ENCODE measurements around the gene DUSP28.
"Not testable (repeated sequence)": the region's sequence is repeated elsewhere in the genome, so short reads cannot be mapped to it uniquely, and the experiment has no call there.

The DUSP28 gene

DNA sequence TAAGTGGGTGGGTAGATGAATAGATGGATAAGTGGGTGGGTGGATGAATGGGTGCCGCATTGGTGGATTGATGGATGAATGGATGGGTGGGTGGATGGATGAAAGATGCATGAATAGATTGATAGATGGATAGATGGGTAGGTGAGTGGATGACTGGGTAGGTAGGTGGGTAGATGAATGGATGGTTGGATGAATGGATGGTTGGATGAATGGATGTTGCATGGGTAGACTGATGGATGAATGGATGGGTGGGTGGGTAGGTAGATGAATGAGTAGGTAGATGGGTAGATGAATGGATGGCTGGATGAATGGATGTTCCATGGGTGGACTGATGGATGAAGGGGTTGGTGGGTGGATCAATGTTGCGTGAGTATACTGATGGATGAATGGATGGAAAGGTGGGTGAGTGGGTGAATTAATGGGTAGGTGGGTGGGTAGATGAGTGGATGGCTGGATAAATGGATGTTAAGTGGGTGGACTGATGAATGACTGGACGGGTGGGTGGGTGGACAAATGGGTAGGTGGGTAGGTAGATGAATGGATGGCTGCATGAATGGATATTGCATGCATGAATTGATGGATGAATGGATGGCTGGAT is 32.9 kb upstream of the DUSP28 start:
- no peak for DNase-seq (ENCODE audit: low read depth in 3 of 3, low spot score in 1 of 3)

DNA sequence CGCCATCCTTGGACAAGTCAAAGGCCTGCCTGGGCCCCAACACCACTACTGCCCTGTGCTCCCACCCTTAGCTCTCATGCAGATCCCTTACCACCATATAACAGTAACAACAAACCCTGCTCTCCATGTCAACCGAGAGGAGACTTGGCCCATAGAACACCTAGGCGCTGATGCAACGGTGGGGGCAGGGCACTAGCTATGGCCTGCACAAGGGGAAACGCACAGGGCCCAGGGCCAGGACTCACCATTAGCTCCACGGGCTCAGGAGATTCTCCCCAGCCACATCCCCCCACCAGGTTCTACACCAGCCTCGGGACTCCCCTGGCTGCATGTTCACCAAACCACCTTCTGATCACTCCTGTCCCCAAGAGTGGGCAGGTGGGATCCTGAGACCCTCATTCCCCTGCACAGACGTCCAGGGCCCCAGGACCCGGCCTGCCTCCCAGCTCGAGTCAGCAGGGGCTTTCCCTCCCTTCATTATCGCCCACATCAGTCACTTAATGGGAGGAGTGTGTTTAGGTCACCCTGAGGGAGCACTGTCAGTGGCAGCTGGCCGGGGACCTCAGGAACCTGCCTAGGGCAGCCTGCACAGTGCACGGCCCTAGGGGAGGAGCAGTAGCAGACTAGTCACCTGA is 31.6 kb upstream of the DUSP28 start:
- no peak for DNase-seq (ENCODE audit: low read depth in 3 of 3, low spot score in 1 of 3)

DNA sequence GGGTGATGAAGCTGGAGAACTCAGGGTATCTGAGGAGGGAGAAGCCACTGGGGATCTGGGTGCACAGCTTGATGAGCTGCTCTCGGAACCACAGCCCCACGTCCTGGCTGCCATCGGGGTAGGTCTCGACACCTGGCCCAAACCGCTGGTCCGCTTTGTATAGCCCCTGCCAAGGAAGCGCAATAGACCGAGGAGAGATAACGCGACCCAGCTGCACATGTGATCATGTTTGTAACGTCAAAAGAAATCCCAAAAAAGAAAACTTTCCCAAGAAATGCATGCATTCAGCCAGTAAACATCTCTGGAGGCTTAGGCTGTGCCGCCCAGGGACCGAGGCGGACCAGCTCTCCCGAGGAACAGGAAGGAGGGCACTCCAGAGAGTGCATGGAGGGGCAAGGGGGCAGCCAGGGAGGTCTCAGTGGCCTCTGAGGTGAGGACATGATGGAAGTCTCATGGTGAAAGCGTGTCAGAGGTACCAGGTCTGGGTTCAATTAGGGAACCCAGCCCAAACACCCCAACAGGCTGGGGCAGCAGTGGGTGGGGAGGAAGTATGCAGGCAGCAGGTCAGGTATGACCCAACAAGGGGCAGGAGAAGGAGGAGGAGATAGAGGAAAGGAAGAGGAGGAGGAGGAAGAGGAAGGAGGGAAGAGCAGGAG is 30.7 kb upstream of the DUSP28 start:
- DNase-seq (ENCODE audit: low read depth in 3 of 3, low spot score in 1 of 3), result no peak

DNA sequence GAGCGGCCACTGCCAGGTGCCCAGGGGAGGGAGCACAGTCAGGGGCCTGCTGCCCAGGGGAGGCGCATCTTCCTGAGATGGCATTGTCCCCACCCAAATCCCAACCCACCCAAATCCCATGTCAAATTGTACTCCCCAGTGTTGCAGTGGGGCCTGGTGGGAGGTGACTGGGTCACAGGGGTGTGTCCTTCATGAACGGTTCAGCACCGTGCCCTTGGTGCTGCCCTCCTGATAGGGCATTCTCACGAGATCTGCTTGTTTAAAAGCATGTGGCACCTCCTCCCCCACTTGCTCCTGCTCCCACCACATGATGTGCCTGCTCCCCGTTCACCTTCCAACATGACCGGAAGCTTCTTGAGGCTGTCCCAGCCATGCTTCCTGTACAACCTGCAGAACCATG is 30.0 kb upstream of the DUSP28 start:
- DNase-seq (ENCODE audit: low read depth in 3 of 3, low spot score in 1 of 3), result no peak

DNA sequence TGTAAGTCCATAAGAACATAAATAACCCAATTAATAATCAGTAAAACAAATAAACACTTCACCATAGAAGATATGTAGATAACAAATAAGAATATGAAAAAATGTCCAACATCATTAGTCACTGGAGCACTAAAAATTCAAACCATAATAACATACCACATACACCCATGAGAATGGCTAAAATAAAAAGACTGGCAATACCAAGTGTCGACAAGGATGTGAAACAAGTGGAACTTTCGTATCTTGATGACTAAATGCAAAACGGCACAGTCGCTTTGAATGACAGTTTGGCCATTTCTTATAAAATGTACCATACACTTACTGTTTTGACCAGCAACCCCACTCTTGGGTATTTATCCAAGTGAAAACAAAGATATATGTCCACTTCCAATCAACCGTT is 29.1 kb upstream of the DUSP28 start:
- DNase-seq (ENCODE audit: low read depth in 3 of 3, low spot score in 1 of 3), result no peak

DNA sequence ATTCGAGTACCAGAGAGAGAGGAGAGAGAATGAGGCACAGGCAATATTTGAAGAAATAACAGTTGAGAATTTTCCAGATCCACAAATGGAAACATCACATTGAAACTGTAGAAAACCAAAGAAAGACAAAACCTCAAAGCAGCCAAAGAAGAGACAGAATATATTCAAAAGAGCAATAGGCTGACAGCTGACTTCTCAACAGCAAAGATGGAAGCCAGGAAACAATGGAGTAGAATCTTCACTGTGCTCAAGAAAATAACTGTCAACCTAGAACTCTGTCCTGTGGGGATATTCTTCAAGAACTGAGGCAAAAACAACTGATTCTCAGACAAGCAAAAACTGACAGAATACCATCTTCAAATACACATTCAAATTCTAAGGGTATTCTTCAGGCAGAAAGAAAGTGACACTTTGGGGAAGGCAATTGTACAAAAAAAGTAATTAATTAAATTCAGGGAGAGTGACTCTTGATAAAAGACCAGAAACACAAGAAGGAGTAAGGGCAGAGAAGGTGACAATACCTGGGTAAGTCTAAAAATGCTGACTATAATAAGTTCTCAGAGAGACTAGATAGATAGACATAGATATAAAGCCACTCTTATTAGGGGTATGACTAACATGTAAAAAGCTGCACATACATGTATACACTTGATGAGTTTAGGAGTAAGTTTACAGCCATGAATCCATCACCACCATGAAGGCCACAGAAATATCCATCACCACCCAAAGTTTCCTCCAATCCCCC is 28.0 kb upstream of the DUSP28 start:
- no peak for DNase-seq (ENCODE audit: low read depth in 3 of 3, low spot score in 1 of 3)

DNA sequence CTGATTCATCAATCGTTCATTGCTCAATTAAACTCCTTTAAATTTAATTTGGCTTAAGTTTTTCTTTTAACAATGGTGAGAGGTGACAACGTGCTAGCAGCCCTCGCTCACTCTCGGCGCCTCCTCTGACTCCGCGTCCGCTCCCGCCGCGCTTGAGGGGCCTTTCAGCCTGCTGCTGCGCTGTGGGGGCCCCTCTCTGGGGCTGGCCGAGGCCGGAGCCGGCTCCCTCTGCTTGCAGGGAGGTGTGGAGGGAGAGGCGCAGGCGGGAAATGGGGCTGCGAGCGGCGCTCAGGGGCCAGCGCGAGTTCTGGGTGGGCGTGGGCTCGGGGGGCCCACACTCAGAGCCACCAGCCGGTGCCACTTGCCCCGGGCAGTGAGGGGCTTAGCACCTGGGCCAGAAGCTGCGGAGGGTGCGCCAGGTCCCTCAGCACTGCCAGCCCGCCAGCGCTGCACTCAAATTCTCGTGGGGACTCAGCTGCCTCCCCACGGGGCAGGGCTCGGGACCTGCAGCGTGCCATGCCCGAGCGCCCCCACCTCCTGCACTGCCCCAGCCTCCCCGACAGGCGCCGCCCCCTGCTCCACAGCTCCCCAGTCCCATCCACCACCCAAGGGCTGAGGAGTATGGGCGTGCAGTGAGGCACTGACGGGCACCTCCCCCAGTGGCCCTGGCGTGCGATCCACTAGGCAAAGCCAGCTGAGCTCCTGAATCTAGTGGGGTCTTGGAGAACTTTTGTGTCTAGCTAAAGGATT is 22.0 kb upstream of the DUSP28 start:
- no peak for DNase-seq (ENCODE audit: low read depth in 3 of 3, low spot score in 1 of 3)

DNA sequence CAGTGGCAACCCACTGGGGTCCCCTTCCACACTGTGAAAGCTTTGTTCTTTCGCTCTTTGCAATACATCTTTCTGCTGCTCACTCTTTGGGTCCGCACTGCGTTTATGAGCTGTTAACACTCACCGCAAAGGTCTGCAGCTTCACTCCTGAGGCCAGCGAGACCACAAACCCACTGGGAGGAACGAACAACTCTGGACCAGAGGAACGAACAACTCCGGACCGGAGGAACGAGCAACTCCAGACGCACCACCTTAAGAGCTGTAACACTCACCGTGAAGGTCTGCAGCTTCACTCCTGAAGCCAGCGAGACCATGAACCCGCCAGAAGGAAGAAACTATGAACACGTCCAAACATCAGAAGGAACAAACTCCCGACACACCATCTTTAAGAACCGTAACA is 21.1 kb upstream of the DUSP28 start:
- not testable (repeated sequence) for DNase-seq (ENCODE audit: low read depth in 3 of 3, low spot score in 1 of 3)

DNA sequence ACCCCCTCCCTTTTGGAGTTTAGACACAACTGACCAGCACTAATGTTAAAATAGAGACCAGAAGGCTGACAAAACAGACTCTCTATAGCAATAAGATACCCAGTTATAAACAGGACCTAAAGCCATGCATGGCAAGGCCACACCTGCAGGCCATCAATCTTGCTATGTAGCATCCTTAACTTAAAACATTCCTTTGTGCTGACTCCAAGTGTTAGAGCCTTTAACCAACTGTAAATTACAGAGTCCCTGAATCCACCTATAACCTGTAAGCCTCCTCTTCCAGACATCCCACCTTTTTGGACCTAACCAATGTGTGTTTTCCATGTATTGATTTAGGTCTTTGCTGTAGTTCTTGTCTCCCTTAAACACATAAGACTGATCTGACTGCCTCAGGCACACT is 20.3 kb upstream of the DUSP28 start:
- DNase-seq (ENCODE audit: low read depth in 3 of 3, low spot score in 1 of 3), result no peak

DNA sequence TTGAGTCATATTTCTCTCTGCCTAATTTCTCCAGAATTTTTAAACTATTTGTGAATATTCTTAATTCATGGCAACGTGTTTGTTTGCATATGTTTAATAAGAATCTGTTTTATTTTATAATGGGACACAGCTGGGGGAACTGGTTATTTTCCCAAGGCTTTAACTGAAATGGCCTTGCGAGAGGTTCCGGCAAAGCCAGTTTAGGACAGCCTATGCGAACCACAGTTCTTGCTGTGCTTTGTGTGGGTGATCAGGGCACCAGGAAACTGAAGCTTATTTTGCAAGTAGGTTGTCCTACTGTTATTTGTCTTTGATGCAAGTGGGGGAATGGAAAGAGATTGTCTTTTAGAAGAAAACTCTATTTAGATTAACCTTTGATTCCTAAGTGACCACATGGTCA is 8.9 kb upstream of the DUSP28 start:
- DNase-seq (ENCODE audit: low read depth in 3 of 3, low spot score in 1 of 3), result no peak

DNA sequence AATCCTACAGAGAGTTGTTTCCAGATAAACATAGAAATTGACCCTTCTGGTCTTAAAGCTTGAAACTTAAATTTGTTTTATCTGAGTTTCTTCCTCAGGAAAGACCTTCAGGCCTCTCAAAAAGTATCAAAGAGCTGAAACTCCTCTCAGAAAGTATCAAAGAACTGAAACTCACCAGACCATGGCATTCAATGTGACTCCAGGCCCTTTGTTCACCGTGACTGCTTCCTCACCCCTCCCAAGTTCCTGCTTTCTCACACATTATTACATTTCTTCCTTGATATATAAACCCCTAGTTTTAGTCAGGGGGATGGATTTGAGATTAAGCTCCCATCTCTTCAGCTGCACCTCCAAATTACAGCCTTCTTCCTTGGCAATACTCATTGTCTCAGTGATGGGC is 8.3 kb upstream of the DUSP28 start:
- no peak for DNase-seq (ENCODE audit: low read depth in 3 of 3, low spot score in 1 of 3)

DNA sequence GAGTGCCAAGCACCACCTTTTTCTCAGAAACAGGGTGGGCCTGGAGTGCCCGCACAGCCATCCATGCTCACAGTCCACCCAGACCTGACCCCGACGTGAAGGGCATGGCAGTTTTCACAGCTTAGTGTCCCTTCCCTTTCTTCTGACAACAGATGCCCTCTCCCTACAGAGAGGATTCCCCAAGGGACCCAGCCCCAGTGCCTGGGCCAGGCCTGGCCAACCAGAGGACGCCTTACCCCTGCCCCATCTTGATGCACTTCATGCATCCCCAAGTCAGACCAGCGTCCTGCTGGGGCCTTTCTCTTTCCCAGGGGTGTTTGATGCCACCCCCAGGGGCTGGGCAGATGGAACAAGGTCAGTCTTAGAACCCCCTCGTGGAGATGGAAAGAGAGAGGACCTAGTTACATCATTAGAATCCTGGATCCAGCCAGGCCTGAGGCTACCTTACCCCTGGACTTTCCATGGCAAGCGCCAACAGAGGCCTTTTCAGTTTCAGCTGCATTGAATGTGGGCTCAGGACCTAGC is 6.1 kb upstream of the DUSP28 start:
- no peak for DNase-seq (ENCODE audit: low read depth in 3 of 3, low spot score in 1 of 3)

DNA sequence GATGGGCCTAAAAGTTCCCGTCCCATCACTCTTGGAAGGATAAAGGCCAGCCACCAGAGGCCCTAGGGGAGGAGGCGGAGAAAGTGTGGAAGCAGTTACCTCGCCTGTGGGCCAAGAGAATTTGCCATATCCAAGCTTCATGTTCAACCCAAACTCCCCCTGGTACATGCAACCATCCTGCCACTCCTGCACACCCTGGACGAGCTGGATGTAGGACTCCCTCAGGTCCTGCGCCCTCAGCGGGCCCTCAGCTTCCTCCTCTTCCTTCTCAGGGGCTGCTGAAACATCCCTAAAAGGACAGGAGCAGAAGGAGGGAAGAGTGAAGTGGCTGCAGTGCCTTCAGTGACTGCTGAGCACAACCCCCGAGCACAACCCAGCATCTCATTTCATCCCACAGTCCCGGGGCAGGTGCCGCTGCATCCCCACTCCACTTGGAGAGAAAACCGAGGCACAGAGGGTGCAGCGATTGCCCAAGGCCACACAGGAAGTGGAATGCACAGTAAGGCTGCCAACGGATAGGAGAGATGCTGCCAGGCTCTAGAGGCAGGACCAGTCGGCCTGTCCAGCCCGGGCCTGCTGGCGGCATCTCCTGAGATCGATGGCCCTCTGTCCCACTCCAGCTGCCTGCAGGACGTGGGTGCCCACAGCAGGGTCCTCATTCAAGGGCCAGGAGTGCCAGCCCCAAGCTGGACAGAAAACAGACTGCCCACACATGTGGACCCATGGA is 5.2 kb upstream of the DUSP28 start:
- no peak for DNase-seq (ENCODE audit: low read depth in 3 of 3, low spot score in 1 of 3)

DNA sequence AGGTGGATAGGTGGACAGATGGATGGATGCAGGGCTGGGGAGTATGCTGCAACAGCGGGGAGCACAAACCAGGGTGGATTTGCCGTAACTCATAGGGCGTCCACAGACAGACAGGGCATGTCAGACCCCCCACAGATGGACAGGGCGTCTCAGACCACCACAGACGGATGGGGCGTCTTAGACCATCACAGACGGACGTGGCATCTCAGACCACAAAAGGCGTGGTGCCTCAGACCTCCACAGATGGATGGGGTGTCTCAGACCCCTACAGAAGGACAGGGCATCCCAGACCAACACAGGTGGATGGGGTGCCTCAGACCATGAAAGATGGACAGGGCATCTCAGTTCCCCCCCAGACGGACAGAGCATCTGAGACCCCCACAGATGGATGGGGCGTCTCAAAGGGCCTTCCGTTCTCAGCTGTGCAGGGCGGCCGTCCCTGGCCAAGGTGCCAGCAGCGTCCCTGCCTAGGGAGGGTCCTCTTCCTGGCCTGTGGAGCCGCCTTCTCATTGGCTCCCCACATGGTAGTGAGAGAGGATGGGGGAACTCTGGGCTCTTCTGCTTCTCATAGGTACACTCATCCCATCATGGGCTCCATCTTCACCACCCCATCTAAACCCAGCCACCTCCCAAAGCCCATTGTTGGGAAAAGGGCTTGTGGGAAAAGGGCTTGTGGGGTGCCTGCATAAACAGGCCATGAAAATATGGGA is 4.5 kb upstream of the DUSP28 start:
- no peak for DNase-seq (ENCODE audit: low read depth in 3 of 3, low spot score in 1 of 3)

DNA sequence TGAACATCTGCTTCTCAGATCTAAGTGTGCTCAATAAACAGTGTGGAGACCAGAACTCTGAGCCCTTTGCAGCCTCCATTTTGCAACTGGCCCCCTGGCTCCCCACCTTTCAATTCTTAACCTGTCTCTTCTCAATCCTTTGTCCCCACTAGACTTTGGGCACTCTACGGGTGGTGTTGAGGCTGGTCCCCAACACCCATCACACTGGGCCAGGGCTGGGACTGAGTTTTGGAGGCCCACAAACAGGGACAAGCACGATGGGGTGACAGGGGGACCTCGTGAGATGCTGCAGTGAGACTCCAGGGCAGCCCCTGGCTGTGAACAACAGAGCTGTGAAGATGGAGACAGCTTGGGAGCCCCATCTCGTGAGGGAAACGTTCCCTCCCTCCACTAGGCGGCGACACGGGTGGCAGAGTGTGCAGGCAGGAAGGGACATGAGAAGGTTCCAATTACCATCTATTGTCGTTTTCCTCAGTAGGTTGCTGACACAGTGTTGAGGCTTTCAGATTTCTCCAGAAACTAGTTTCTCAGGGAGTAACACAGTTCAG is 3.5 kb upstream of the DUSP28 start:
- DNase-seq (ENCODE audit: low read depth in 3 of 3, low spot score in 1 of 3), result peak; percentile 44 to 50 (median 49)

DNA sequence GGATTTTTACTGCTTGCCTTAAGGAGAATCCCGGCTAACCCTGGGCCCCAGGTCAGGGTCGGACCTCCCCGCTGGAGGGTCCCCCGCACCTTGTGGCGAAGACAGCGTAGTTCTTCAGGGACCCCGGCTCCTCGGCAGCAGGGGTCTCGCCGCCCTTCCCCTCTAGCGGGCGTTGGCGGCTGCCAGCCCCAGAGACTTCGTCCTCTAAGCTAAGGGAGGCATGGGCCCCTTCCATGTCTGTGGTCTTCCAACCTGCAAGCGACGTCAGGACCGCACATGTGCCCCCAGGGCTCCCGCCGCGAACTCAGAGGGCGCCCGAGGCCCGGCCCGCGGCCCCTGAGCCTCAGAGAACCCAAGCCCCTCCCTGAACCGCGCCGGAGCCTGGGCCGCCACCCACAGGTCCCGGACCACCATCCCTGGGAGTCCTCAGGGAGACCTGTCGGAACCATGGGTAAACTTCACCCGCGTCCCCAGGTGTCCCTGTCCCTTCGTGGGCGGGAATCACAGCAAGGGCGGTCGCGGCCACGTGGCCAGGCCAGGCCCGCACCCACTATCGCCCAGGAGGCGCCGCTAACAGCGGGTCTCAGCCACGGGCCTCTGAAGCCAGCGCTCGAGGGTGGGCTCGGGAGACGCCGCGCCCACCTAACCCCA is 2.9 kb upstream of the DUSP28 start:
- DNase-seq (ENCODE audit: low read depth in 3 of 3, low spot score in 1 of 3), result no peak

DNA sequence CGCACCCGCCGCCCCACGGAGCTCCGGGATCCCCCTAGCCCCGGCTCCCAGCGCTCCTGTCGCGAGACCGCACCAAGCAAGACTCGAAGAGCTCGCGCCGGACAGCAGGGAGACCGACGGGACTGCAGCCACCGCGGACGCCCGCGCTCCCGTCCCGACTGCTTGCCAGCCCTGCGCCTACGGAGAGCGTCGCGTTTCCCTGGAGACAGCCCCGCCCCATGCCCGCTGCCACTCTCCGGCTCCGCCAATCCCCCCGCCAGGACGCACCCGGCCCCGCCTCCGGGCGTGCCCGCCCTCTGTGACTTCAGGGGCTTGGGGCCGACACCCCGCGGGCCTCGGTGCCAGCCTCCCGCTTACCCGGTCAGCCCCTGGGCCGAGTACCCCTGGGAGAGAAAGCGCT is 2.3 kb upstream of the DUSP28 start, which contains the start of gene ANKMY1:
ANKMY1 (minus strand) TSS at position 181 of the 400 bp plus-strand sequence. CDS start 653 bp downstream, outside the sequence.
- peak in 1 of 3 donors; percentile 57 for DNase-seq (ENCODE audit: low read depth in 3 of 3, low spot score in 1 of 3)

DNA sequence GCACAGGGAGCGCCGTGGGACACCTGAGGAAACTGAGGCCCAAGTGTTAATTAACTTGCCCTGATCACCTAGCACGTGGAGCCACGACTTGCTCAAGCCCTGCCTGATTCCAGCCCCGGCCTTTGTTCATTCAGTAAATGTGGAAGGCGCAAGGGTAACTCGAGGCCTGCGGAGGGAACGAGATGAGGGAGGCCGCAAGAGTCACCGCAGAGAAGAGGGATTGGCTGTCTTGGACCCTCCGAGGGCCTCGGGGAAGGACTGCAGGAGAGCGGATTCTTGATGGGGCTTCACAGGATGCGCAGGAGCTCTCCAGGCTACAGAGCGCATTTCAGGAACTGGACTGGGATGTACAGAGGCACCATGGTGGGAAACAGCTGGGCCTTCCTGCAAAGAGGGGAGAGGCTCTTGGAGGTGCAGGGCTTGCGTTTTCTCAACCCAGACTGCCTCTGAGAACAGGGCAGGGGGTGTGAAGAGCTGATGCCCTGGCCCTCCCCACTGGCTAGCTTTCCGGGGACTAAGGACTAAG is 1.9 kb upstream of the DUSP28 start:
- no peak for DNase-seq (ENCODE audit: low read depth in 3 of 3, low spot score in 1 of 3)

DNA sequence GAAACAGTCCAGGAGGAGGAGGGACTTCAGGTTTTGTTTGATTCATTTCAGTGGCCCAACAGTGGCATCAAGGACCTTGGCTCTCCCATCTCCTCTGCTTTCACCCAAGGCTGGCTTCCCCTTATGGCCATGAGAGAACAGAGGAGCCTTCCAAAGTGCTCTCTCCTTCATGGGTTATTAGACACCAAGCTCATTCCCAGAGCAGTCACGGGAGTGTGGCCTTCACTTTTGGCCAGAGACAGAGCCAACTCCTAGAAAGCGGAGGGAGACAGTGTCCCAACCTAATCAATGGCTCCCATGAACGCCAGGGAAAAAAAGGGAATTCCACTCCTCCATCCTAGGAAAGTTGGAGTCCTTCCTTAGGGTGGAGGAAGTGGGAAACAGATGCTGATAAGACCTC is 871 bp upstream of the DUSP28 start:
- no peak for DNase-seq (ENCODE audit: low read depth in 3 of 3, low spot score in 1 of 3)
